ENCODE data around the gene MUTYH. TPM values are rescaled to one million over a fixed set of nuclear protein-coding genes. Genes with fewer than 3 reads are reported as not detected.
"Not testable (repeated sequence)": the region's sequence is repeated elsewhere in the genome, so short reads cannot be mapped to it uniquely, and the experiment has no call there.

The MUTYH gene
- total RNA-seq, 6 donors from 2014 or later = 10.3 to 105 (median 24.5) TPM

DNA sequence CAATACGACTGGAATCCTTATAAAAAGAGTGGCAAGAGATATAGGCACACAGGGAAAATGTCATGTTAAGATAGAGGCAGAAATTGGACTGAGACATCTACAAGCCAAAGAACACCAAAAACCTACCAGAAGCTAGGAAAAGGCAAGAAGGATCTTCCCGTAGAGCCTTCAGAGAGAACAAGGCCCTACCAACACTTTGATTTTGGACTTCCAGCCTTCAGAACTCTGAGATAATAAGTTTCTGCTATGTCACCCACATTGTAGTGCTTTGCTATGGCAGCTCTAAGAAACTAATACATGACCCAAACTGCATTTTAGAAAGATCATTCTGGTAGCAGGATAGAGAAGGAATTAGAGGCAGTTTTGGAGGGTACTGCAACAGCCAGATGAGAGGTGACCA lies 24.1 kb upstream of the MUTYH start:
- H3K4me1 ChIP-seq = peaks cover 10 to 19% (median 15%) of the 10 kb centered on the region in 4 donors
- DNase-seq (no peak), ATAC-seq (ENCODE audit: low FRiP score in 2 of 2) (no peak)
- no peak for TF ChIP-seq EP300 (IDR thresholded peaks at IDR 0.05)
- no peak for TF ChIP-seq POLR2AphosphoS5 (IDR thresholded peaks at IDR 0.05)
- TF ChIP-seq POLR2A (IDR thresholded peaks at IDR 0.05) = no peak
- TF ChIP-seq, protein P1, sequence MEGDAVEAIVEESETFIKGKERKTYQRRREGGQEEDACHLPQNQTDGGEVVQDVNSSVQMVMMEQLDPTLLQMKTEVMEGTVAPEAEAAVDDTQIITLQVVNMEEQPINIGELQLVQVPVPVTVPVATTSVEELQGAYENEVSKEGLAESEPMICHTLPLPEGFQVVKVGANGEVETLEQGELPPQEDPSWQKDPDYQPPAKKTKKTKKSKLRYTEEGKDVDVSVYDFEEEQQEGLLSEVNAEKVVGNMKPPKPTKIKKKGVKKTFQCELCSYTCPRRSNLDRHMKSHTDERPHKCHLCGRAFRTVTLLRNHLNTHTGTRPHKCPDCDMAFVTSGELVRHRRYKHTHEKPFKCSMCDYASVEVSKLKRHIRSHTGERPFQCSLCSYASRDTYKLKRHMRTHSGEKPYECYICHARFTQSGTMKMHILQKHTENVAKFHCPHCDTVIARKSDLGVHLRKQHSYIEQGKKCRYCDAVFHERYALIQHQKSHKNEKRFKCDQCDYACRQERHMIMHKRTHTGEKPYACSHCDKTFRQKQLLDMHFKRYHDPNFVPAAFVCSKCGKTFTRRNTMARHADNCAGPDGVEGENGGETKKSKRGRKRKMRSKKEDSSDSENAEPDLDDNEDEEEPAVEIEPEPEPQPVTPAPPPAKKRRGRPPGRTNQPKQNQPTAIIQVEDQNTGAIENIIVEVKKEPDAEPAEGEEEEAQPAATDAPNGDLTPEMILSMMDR (IDR thresholded peaks at IDR 0.05) = no peak
- H3K9me3 ChIP-seq = no peaks in the 10 kb centered on the region
- no peak overlapping the region for H3K27ac ChIP-seq
- 82 to 85% methylated on average over 2 of the region's 2 CpGs for WGBS, 2 donors
- H3K36me3 ChIP-seq = no peaks in the 10 kb centered on the region
- no peaks in the 10 kb centered on the region for H3K27me3 ChIP-seq
- H3K4me3 ChIP-seq = no peak overlapping the region

DNA sequence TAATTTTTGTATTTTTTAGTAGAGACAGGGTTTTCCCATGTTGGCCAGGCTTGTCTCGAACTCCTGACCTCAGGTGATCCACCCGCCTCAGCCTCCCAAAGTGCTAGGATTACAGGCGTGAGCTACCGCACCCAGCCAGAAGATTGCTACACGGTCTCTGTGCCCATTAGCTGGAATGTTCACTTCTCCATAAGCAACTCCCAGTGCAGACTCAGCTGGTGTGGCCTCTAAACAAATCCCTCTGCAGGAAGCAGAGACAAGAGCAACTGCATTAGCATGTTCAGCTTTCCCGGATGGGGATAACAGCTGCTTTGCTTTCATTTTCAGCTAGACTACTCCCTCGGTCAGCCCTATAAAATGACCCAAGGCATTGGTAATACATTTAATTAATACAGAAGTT lies 20.7 kb upstream of the MUTYH start:
- Histone ChIP-seq H3K27ac (peak overlapping the region; percentile 29 to 82 (median 59)), H3K4me1 (peaks cover 10 to 19% (median 15%) of the 10 kb centered on the region in 4 donors), H3K4me3 (peak overlapping the region in 2 of 4 donors; percentile 0 to 5)
- WGBS, 2 donors = 48 to 51% methylated on average over 7 of the region's 7 CpGs
- not testable (repeated sequence) for H3K27me3 ChIP-seq, H3K9me3 ChIP-seq, H3K36me3 ChIP-seq
- DNase-seq (peak in 1 of 2 donors; percentile 31), ATAC-seq (ENCODE audit: low FRiP score in 2 of 2) (peak; percentile 31 to 87)
- TF ChIP-seq, protein P1 (IDR thresholded peaks at IDR 0.05) = peak in 1 of 6 experiments; percentile 27
- peak; percentile 10 to 32 for TF ChIP-seq POLR2AphosphoS5 (IDR thresholded peaks at IDR 0.05)

DNA sequence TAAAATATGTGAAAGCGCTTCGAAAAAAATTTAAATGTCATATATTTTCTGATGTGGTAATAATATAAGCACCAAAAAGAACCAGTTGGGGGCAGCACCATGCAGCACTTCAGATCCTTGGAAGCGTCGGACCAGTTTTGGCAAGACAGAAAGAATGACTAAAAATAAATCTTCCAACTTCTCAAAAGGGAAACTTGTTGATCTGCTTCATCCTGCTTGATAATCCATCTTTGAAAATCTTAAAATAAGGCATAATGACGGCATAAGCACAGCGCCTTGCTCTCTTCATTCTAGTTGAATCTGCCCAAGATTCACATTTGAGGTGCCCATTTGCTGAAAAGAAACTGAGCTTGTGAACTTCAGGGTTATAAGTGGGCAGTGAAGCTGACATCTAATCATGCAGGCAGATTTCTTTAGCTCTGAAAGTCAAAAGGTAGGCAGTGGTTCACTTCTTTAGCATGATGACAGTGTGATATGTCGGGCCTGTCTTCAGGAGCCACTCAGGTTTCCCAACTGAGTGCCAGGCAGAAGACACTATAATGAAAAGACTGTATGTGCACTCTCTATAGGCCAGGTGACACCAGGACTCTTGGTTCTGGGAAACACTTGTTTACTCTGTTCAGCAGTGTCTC lies 19.8 kb upstream of the MUTYH start:
- no peak for TF ChIP-seq POLR2A (IDR thresholded peaks at IDR 0.05)
- TF ChIP-seq EP300 (IDR thresholded peaks at IDR 0.05) = no peak
- TF ChIP-seq, protein P1 (IDR thresholded peaks at IDR 0.05) = peak; percentile 22 to 67 (median 56)
- H3K9me3 ChIP-seq = no peaks in the 10 kb centered on the region
- H3K27ac ChIP-seq = peak overlapping the region; percentile 29 to 82 (median 59)
- no peaks in the 10 kb centered on the region for H3K36me3 ChIP-seq
- H3K27me3 ChIP-seq = no peaks in the 10 kb centered on the region
- H3K4me3 ChIP-seq = no peak overlapping the region
- peaks cover 10 to 19% (median 15%) of the 10 kb centered on the region in 4 donors for H3K4me1 ChIP-seq
- ATAC-seq (ENCODE audit: low FRiP score in 2 of 2) = peak; percentile 46 to 88
- 19 to 24% methylated on average over 7 of the region's 7 CpGs for WGBS, 2 donors
- DNase-seq = peak in 1 of 2 donors; percentile 57

DNA sequence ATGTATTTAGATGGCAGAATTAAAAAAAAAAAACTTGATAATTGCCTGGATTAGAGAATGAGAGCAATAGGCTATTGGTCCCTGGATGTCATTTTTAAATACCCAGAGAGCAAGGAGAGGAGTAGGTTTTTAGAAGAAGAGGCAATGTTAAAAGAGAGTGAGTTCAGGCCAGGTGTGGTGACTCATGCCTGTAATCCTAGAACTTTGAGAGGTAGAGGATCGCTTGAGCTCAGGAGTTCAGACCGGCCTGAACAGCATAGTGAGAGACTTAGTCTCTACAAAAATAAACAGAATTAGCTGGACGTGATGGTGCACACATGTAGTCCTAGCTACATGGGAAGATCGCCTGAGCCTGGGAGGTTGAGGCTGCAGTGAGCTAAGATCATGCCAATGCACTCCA lies 15.9 kb upstream of the MUTYH start:
- H3K4me3 ChIP-seq = no peak overlapping the region
- no peaks in the 10 kb centered on the region for H3K27me3 ChIP-seq
- H3K27ac ChIP-seq = no peak overlapping the region
- DNase-seq (no peak), ATAC-seq (ENCODE audit: low FRiP score in 2 of 2) (no peak)
- peaks cover 0 to 2% (median 0%) of the 10 kb centered on the region in 4 donors for H3K36me3 ChIP-seq
- WGBS, 2 donors = 72 to 90% methylated on average over 4 of the region's 4 CpGs
- H3K4me1 ChIP-seq = peaks cover 10 to 15% (median 14%) of the 10 kb centered on the region in 4 donors
- no peak for TF ChIP-seq EP300 (IDR thresholded peaks at IDR 0.05)
- no peak for TF ChIP-seq POLR2AphosphoS5 (IDR thresholded peaks at IDR 0.05)
- TF ChIP-seq, protein P1 (IDR thresholded peaks at IDR 0.05) = no peak
- TF ChIP-seq POLR2A (IDR thresholded peaks at IDR 0.05) = no peak
- H3K9me3 ChIP-seq = no peaks in the 10 kb centered on the region

DNA sequence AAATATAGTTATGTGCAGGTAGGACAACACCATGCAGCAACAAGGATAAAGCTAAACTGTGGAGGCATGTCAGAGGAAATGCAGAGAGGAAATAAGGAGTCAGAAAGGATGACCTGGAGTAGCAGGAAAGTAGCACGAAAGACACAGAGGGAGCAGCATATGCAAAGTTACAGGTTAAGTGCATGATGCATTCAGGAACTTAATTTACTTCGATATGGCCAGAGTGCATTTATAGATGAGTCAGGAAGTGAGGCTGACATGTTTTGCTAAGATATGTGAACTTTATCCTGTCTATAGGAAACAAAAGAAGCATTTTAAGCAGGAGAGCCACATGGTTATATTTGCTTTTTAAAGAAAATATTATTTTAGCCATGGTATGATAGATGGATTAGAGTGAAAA lies 15.4 kb upstream of the MUTYH start:
- DNase-seq = no peak
- peaks cover 0 to 2% (median 0%) of the 10 kb centered on the region in 4 donors for H3K36me3 ChIP-seq
- no peak for ATAC-seq (ENCODE audit: low FRiP score in 2 of 2)
- no peaks in the 10 kb centered on the region for H3K9me3 ChIP-seq
- no peak overlapping the region for H3K27ac ChIP-seq
- TF ChIP-seq EP300 (IDR thresholded peaks at IDR 0.05) (no peak), POLR2A (IDR thresholded peaks at IDR 0.05) (no peak), POLR2AphosphoS5 (IDR thresholded peaks at IDR 0.05) (no peak)
- TF ChIP-seq, protein P1 (IDR thresholded peaks at IDR 0.05) = no peak
- 45 to 61% methylated on average over 2 of the region's 2 CpGs for whole genome bisulfite sequencing, 2 donors
- H3K27me3 ChIP-seq = no peaks in the 10 kb centered on the region
- peaks cover 8 to 12% (median 9%) of the 10 kb centered on the region in 4 donors for H3K4me1 ChIP-seq
- H3K4me3 ChIP-seq = no peak overlapping the region

All from upper lobe of left lung (tissue), 6 donors.